CD4-positive, alpha-beta T cell (primary cell): Measurements from ENCODE around the gene CNKSR3. TPM values are rescaled to one million over a fixed set of nuclear protein-coding genes. Genes with fewer than 3 reads are reported as not detected.

Source experiments
- ATAC-seq: fragments of 200-7000 bp; cut with Tn5 transposase; one replicate; pipeline ENCODE4 v1.10.0; 2022; ENCODE audit warnings: mild to moderate bottlenecking; ENCODE audit not compliant: poor library complexity
- CTCF ChIA-PET: fragments of 350-600 bp; sonication (Branson Sonifier 250); formaldehyde crosslinking; loops from one replicate; lab custom pipeline; 2021; ENCODE audit warnings: antibody characterized with exemption, inconsistent platforms; lab: Charles Lee
- POLR2A ChIA-PET: fragments of 350-600 bp; sonication (Branson Sonifier 250); formaldehyde crosslinking; loops from one replicate; lab custom pipeline; 2021; ENCODE audit warnings: antibody characterized with exemption, inconsistent platforms; lab: Charles Lee
- DNase-seq, 14 experiments: peaks; one replicate each; pipeline ENCODE4 v3.0.0-alpha.2; 2013 to 2020; ENCODE audit warnings: mixed read lengths in 2 of 14
- H3K27ac ChIP-seq, 2 donors: one replicate each; pipeline versions ENCODE4 v1.5.1 to v1.7.0; 2013; ENCODE audit warnings: low read length in 2 of 2, low read depth in 1 of 2, mild to moderate bottlenecking in 1 of 2
- H3K27me3 ChIP-seq, 2 experiments: 1 replicate in 1 of 2; 2 replicates in 1 of 2; pipeline versions ENCODE4 v1.6.1 to v1.7.0; 2013; ENCODE audit warnings: low read length in 2 of 2, control low read depth in 1 of 2, mild to moderate bottlenecking in 1 of 2, moderate library complexity in 1 of 2; ENCODE audit not compliant: insufficient read depth in 2 of 2, control insufficient read depth in 1 of 2
- H3K36me3 ChIP-seq: one replicate; pipeline ENCODE4 v1.6.1; 2013; ENCODE audit warnings: low read length, control low read depth; ENCODE audit not compliant: insufficient read depth
- H3K4me1 ChIP-seq: one replicate; pipeline ENCODE4 v1.6.1; 2013; ENCODE audit warnings: low read length, control low read depth; ENCODE audit not compliant: insufficient read depth
- H3K4me3 ChIP-seq: one replicate; pipeline ENCODE4 v1.5.1; 2013; ENCODE audit warnings: mild to moderate bottlenecking, low read length, moderate library complexity
- H3K9me3 ChIP-seq, 2 experiments: 1 replicate in 1 of 2; 2 replicates in 1 of 2; pipeline versions ENCODE4 v1.6.1 to v1.7.0; 2013; ENCODE audit warnings: low read length in 2 of 2, mild to moderate bottlenecking in 2 of 2, control low read depth in 1 of 2, moderate library complexity in 1 of 2; ENCODE audit not compliant: control insufficient read depth in 1 of 2, insufficient read depth in 1 of 2
- H3K27ac Mint-ChIP-seq: one replicate; pipeline ENCODE4 v1.8.0; 2020; ENCODE audit warnings: mixed read lengths
- H3K27me3 Mint-ChIP-seq: one replicate; pipeline ENCODE4 v1.8.0; 2021; ENCODE audit warnings: mixed read lengths
- H3K36me3 Mint-ChIP-seq: one replicate; pipeline ENCODE4 v1.8.0; 2021; ENCODE audit warnings: low read depth, mixed read lengths
- H3K4me1 Mint-ChIP-seq: one replicate; pipeline ENCODE4 v1.8.0; 2021; ENCODE audit warnings: low read depth, mixed read lengths
- H3K4me3 Mint-ChIP-seq: one replicate; pipeline ENCODE4 v1.8.0; 2020; ENCODE audit warnings: mild to moderate bottlenecking, mixed read lengths
- H3K9me3 Mint-ChIP-seq: one replicate; pipeline ENCODE4 v1.8.0; 2020; ENCODE audit warnings: mixed read lengths
- CTCF ChIP-seq: fragments of 200-600 bp; IDR thresholded peaks from one replicate; pipeline ENCODE4 v1.8.0; 2022; ENCODE audit warnings: antibody characterized with exemption, mild to moderate bottlenecking
- intact Hi-C, 2 experiments: fragments of 100-400 bp; cut with DNase I in 1 of 2; cut with micrococcal nuclease in 1 of 2; formaldehyde crosslinking; loops; one replicate each; pipeline versions ENCODE4 v1.15.1 to v1.9.0; 2023 to 2025; cut with DNase I, micrococcal nuclease
- total RNA-seq, 174 experiments: library from RNA in 2 of 174; stranded (reverse) in 2 of 174; gene quantifications; one replicate each; pipeline ENCODE4 v1.2.3 and lab custom pipeline; 2021 to 2026

The CNKSR3 gene
- total RNA-seq, 2 experiments from 2014 or later: 0.14 TPM; not detected in 1

DNA sequence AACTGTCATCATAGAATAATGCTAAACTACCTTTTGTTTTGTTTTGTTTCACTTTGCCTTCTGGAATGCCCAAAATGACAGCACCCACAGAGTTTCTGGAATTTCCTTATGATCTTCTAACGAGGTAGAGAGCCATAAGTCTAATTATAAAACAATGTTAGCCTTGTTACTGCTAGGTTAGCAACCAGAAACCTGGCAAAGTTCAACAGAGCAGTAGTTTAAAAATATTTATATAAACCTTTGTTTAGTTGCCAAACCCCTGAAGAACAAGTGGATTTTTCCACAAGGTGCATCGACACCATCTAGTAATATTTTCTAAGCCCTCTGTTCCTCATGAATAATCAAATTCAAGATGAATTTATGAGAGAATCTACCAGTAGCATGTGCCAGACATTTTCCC lies 126.3 kb downstream of the CNKSR3 start:
- Mint-ChIP-seq H3K27me3 (peaks cover 15% of the 10 kb centered on the region), H3K9me3 (peaks cover 4% of the 10 kb centered on the region), H3K36me3 (no peaks in the 10 kb centered on the region), H3K4me1 (no peaks in the 10 kb centered on the region), H3K27ac (no peak overlapping the region), H3K4me3 (no peak overlapping the region)
- TF ChIP-seq CTCF: no peak
- Histone ChIP-seq H3K4me1 (no peaks in the 10 kb centered on the region), H3K9me3 (peaks cover 3 to 6% of the 10 kb centered on the region in 2 experiments), H3K4me3 (no peak overlapping the region), H3K27ac (no peak overlapping the region), H3K36me3 (no peaks in the 10 kb centered on the region), H3K27me3 (no peaks in the 10 kb centered on the region)
- no peak for DNase-seq
- intact Hi-C loops: no loop called here
- ATAC-seq: no peak
- POLR2A ChIA-PET: no interaction called here
- CTCF ChIA-PET: no interaction called here

- intact Hi-C loops: no loop called here
- no peak for TF ChIP-seq CTCF
These were observed 127.2 kb downstream of the CNKSR3 start for GRCh38 chr6:154383273-154383672.

GRCh38 chr6:154382740-154383139 lies 127.7 kb downstream of the CNKSR3 start:
- H3K27me3 ChIP-seq: no peaks in the 10 kb centered on the region
- intact Hi-C loops: no loop called here
- no peak overlapping the region for H3K4me3 Mint-ChIP-seq
- no peak overlapping the region for H3K27ac ChIP-seq
- TF ChIP-seq CTCF: no peak
- H3K4me3 ChIP-seq: no peak overlapping the region
- CTCF ChIA-PET: no interaction called here
- DNase-seq (no peak), ATAC-seq (no peak)
- POLR2A ChIA-PET: no interaction called here
- H3K9me3 Mint-ChIP-seq: peaks cover 3% of the 10 kb centered on the region
- no peaks in the 10 kb centered on the region for H3K4me1 Mint-ChIP-seq
- H3K36me3 ChIP-seq: no peaks in the 10 kb centered on the region
- H3K4me1 ChIP-seq: no peaks in the 10 kb centered on the region
- H3K27ac Mint-ChIP-seq: no peak overlapping the region
- peaks cover 13% of the 10 kb centered on the region for H3K27me3 Mint-ChIP-seq
- no peaks in the 10 kb centered on the region for H3K36me3 Mint-ChIP-seq
- peaks cover 3 to 6% of the 10 kb centered on the region in 2 experiments for H3K9me3 ChIP-seq

More at GRCh38 chr6:154383273-154383672, 127.2 kb downstream of the CNKSR3 start:
- ChIA-PET POLR2A (no interaction called here), CTCF (no interaction called here)
- H3K36me3 Mint-ChIP-seq: no peaks in the 10 kb centered on the region
- ATAC-seq (no peak), DNase-seq (no peak)
- H3K27ac Mint-ChIP-seq: no peak overlapping the region
- H3K4me3 ChIP-seq: no peak overlapping the region
- H3K4me3 Mint-ChIP-seq: no peak overlapping the region
- H3K9me3 Mint-ChIP-seq: peaks cover 3% of the 10 kb centered on the region
- H3K27ac ChIP-seq: no peak overlapping the region
- peaks cover 13% of the 10 kb centered on the region for H3K27me3 Mint-ChIP-seq
- H3K4me1 Mint-ChIP-seq: no peaks in the 10 kb centered on the region
- peaks cover 3 to 6% of the 10 kb centered on the region in 2 experiments for H3K9me3 ChIP-seq
- H3K36me3 ChIP-seq: no peaks in the 10 kb centered on the region
- no peaks in the 10 kb centered on the region for H3K27me3 ChIP-seq
- H3K4me1 ChIP-seq: no peaks in the 10 kb centered on the region
